ENCODE results near the gene SENP7.

- TF ChIP-seq POLR2A (IDR thresholded peaks at IDR 0.05; ENCODE audit: low read depth, low read length) (no peak), POLR2AphosphoS5 (IDR thresholded peaks at IDR 0.05; ENCODE audit: low read depth, low read length) (no peak), SPI1 (IDR thresholded peaks at IDR 0.05; ENCODE audit: low read depth, low read length) (no peak)
Observed at GRCh38 chr3:101391413-101391950, 121.5 kb downstream of the SENP7 start.
